Esophagus muscularis mucosa (tissue), 4 donors: ENCODE results near the gene CHGA. TPM values are rescaled to one million over a fixed set of nuclear protein-coding genes. Genes with fewer than 3 reads are reported as not detected.

Experiments used
- DNase-seq: peaks from one replicate; pipeline ENCODE4 v3.0.0-alpha.2; 2017; ENCODE audit errors: extremely low spot score
- H3K27ac ChIP-seq, 4 donors: fragments of 200-600 bp; sonication (generic); replicated peaks in 1 of 4; 1 replicate in 3 of 4; 2 replicates in 1 of 4; pipeline ENCODE4 v1.5.1; 2016 to 2019; ENCODE audit warnings: mild to moderate bottlenecking in 1 of 4
- H3K27me3 ChIP-seq, 4 donors: fragments of 200-600 bp; sonication (generic); one replicate each; pipeline versions ENCODE4 v1.5.1 to v1.6.0; 2016 to 2019
- H3K36me3 ChIP-seq, 4 donors: fragments of 200-600 bp; sonication (generic); one replicate each; pipeline ENCODE4 v1.5.1; 2016 to 2019
- H3K4me1 ChIP-seq, 4 donors: fragments of 200-600 bp; sonication (generic); one replicate each; pipeline ENCODE4 v1.5.1; 2016 to 2019
- H3K4me3 ChIP-seq, 4 donors: fragments of 200-600 bp; sonication (generic); 1 replicate in 2 of 4; 2 replicates in 2 of 4; pipeline ENCODE4 v1.5.1; 2016 to 2019; ENCODE audit warnings: mild to moderate bottlenecking in 4 of 4, moderate library complexity in 1 of 4
- H3K9me3 ChIP-seq, 4 donors: fragments of 200-600 bp; sonication (generic); 1 replicate in 3 of 4; 2 replicates in 1 of 4; pipeline ENCODE4 v1.5.1; 2016 to 2019
- EP300 ChIP-seq: sonication (generic); formaldehyde crosslinking; IDR thresholded peaks from one replicate; pipeline ENCODE4 v1.6.1; 2017; ENCODE audit warnings: antibody characterized with exemption
- POLR2A ChIP-seq: fragments of 450-650 bp; IDR thresholded peaks from one replicate; pipeline ENCODE4 v1.6.1; 2017; ENCODE audit warnings: antibody characterized with exemption, moderate library complexity, mild to moderate bottlenecking, low read depth
- POLR2AphosphoS5 ChIP-seq, 2 donors: sonication (generic); formaldehyde crosslinking; IDR thresholded peaks; one replicate each; pipeline ENCODE4 v1.6.1; 2017; ENCODE audit warnings: antibody characterized with exemption in 2 of 2
- WGBS: methylation state at CpG from one replicate; pipeline ENCODE4 v1.1.5; 2018; 5-methylcytosine and 5-hydroxymethylcytosine counted together
- intact Hi-C: fragments of 100-400 bp; cut with DNase I; formaldehyde crosslinking; loops from one replicate; pipeline ENCODE4 v1.15.1; 2023
- total RNA-seq, 4 donors: library from RNA; depleted of rRNA; stranded (reverse); fragments of >200 nt; gene quantifications; one replicate each; pipeline versions ENCODE4 v1.1.0 to v1.2.1, GENCODE V29; 2016
- TF ChIP-seq, protein P1 (sequence below), 3 experiments: fragments of 200-600 bp in 2 of 3; fragments of 450-650 bp in 1 of 3; sonication (generic) in 2 of 3; IDR thresholded peaks; one replicate each; pipeline ENCODE4 v1.5.1; 2017 to 2019; ENCODE audit warnings: antibody characterized with exemption in 3 of 3, mild to moderate bottlenecking in 2 of 3, moderate library complexity in 1 of 3

Gene CHGA
- total RNA-seq, 4 donors from 2014 or later, result 1.2 to 2.5 (median 1.3) TPM

DNA sequence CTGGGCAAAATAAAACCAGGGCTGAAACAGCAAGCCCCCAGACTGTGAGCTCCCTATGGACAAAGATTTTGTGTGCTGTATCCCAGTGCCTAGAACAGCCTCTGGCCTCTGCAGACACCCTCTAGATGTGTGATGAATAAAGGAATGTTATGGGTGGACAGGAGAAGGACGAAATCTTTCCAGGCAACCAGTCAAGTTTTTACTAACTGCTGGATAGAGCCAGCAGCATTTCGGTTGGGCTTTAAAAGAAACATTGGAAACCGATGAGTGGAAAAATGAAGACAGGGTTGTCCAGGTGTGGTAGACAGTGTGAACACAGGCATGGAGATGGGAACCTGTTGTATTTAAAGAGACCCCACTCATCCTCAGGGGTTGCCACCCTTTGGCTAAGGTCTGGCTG, 4.0 kb downstream of the CHGA start:
- H3K9me3 ChIP-seq, result no peaks in the 10 kb centered on the region
- no peak overlapping the region for H3K4me3 ChIP-seq
- DNase-seq, result no peak
- no peaks in the 10 kb centered on the region for H3K36me3 ChIP-seq
- 47% methylated on average over 3 of the region's 3 CpGs for WGBS
- TF ChIP-seq POLR2A, result no peak
- TF ChIP-seq, protein P1, sequence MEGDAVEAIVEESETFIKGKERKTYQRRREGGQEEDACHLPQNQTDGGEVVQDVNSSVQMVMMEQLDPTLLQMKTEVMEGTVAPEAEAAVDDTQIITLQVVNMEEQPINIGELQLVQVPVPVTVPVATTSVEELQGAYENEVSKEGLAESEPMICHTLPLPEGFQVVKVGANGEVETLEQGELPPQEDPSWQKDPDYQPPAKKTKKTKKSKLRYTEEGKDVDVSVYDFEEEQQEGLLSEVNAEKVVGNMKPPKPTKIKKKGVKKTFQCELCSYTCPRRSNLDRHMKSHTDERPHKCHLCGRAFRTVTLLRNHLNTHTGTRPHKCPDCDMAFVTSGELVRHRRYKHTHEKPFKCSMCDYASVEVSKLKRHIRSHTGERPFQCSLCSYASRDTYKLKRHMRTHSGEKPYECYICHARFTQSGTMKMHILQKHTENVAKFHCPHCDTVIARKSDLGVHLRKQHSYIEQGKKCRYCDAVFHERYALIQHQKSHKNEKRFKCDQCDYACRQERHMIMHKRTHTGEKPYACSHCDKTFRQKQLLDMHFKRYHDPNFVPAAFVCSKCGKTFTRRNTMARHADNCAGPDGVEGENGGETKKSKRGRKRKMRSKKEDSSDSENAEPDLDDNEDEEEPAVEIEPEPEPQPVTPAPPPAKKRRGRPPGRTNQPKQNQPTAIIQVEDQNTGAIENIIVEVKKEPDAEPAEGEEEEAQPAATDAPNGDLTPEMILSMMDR (IDR thresholded peaks at IDR 0.05), result no peak
- no peak for TF ChIP-seq POLR2AphosphoS5 (IDR thresholded peaks at IDR 0.05)
- TF ChIP-seq EP300, result no peak
- no peak overlapping the region for H3K27ac ChIP-seq
- peaks cover 0 to 26% (median 8%) of the 10 kb centered on the region in 4 donors for H3K27me3 ChIP-seq
- intact Hi-C loops, result no loop called here
- H3K4me1 ChIP-seq, result peaks cover 0 to 11% (median 9%) of the 10 kb centered on the region in 4 donors

DNA sequence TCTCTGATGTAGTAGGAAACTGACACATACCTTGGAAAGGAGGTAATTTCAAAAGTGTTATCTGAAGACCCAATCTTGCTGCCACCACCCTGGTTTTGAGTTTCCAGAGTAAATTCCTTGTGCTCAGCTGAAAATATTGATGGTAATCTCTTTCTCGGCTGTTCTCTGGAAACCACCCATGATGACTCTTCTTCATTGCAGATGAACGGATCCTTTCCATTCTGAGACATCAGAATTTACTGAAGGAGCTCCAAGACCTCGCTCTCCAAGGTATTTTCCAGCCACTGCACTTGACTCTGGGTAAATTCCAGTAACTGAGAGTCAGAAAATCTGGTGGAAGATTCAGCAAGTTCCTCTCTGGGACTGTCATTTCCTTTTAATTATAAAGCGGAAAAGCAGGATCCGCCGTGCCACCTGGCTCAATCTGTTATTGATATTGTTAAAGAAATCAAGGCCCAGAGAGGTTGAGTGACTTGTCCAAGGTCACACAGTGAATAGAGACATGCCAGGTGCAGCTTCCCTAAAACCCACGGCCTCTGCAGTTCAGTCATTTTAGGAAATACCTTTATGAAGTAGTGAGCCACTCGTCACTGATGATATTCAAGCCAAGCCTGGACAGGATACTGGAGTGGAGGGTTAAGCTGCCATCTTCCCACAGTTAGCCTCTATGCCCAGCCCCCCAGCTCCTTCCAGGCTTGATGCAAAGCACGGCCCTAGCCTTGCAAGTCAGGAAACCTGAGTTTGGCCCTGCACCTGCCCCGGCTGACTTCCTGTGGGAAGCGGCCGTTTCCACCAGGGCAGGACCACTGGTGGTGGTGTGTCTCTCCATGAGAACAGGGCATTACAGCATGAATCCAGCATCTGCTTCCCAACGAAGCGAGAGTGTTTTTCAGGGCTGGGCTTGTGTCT, 4.7 kb downstream of the CHGA start:
- TF ChIP-seq EP300, result no peak
- WGBS, result 71% methylated on average over 13 of the region's 14 CpGs
- Histone ChIP-seq H3K4me1 (peaks cover 0 to 10% (median 9%) of the 10 kb centered on the region in 4 donors), H3K4me3 (no peak overlapping the region), H3K36me3 (no peaks in the 10 kb centered on the region), H3K27me3 (peaks cover 0 to 20% (median 5%) of the 10 kb centered on the region in 4 donors), H3K9me3 (no peaks in the 10 kb centered on the region), H3K27ac (no peak overlapping the region)
- intact Hi-C loops, result no loop called here
- DNase-seq, result no peak

DNA sequence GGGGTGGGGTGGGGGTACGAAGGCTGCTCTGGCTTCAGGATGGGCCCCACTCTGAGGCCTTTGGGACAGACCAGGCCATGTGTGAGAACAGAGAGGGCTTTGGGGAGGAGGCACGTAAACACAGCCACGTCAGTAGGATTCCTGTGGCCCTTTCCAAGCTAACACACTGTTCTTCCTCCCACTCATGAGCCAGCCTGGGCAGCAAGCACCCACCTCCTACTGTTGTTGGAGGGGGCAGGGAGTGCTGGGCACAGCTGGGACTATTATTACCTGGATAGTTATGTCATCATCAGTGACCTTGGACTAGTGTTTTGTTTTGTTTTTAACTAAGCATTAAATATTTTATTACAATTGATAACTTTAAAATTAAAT, 5.3 kb downstream of the CHGA start:
- TF ChIP-seq EP300 (no peak), POLR2A (no peak), POLR2AphosphoS5 (IDR thresholded peaks at IDR 0.05) (no peak)
- TF ChIP-seq, protein P1 (IDR thresholded peaks at IDR 0.05), result no peak
- Histone ChIP-seq H3K4me3 (no peak overlapping the region), H3K9me3 (no peaks in the 10 kb centered on the region), H3K27ac (no peak overlapping the region), H3K36me3 (no peaks in the 10 kb centered on the region), H3K4me1 (peaks cover 0 to 4% (median 3%) of the 10 kb centered on the region in 4 donors), H3K27me3 (peaks cover 0 to 13% (median 2%) of the 10 kb centered on the region in 4 donors)
- no peak for DNase-seq
- intact Hi-C loops, result no loop called here
- 94% methylated on average over 3 of the region's 3 CpGs for WGBS

DNA sequence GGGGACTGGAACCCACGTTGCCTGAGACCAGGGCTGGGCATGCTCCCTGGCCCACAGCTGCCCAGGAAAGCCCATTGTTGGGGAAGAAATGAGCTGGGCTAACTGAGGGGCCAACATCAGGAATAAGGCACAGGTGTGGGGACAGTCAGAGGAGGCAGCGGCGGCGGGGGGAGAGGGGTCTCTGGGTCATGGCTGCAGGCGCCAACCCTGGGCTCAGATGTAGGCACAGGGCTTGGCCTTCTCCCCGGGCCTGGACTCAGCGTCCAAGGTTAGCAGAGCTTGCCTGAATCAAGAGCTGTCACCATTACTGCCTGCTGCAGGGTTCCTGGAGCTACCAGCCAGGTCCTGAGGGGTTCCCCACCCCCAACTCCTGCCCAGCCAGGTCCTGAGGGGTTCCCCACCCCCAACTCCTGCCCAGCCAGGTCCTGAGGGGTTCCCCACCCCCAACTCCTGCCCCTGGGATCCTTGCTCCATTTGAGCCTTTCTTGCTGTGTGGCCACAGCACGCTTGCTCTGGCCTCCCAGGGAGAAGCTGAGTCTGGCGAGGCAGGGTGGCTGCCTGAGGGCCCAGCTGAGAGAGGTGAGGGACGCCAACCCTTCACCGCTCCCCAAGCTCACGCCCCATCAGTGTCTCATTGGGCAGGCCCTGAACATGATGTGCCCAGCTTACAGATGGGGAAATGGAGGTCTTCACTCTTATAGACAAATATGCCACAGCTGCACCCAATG, 6.2 kb downstream of the CHGA start:
- H3K9me3 ChIP-seq, result no peaks in the 10 kb centered on the region
- no peak overlapping the region for H3K4me3 ChIP-seq
- WGBS, result 90% methylated on average over 6 of the region's 12 CpGs
- H3K27ac ChIP-seq, result no peak overlapping the region
- no peak for DNase-seq
- no peaks in the 10 kb centered on the region for H3K4me1 ChIP-seq
- no peak for TF ChIP-seq EP300
- TF ChIP-seq, protein P1 (IDR thresholded peaks at IDR 0.05), result no peak
- TF ChIP-seq POLR2A, result no peak
- no peak for TF ChIP-seq POLR2AphosphoS5 (IDR thresholded peaks at IDR 0.05)
- intact Hi-C loops, result no loop called here
- peaks cover 0 to 4% (median 0%) of the 10 kb centered on the region in 4 donors for H3K27me3 ChIP-seq
- H3K36me3 ChIP-seq, result peaks cover 0 to 7% (median 0%) of the 10 kb centered on the region in 4 donors
